Measurements from ENCODE around the gene OR7G2.
"Not testable (repeated sequence)": the region's sequence is repeated elsewhere in the genome, so short reads cannot be mapped to it uniquely, and the experiment has no call there.

OR7G2 gene

GRCh38 chr19:9065457-9066014, 41.7 kb downstream of the OR7G2 start:
- POLR2A ChIA-PET = no interaction called here
- TF ChIP-seq SP1 (IDR thresholded peaks at IDR 0.05) (no peak), SUZ12 (IDR thresholded peaks at IDR 0.05) (no peak), TARDBP (IDR thresholded peaks at IDR 0.05) (no peak), CTBP1 (IDR thresholded peaks at IDR 0.05; ENCODE audit: borderline replicate concordance) (no peak), PKNOX1 (IDR thresholded peaks at IDR 0.05) (no peak), FOXK2 (IDR thresholded peaks at IDR 0.05) (no peak), FOXA1 (IDR thresholded peaks at IDR 0.05) (no peak), ARNT (IDR thresholded peaks at IDR 0.05) (no peak)
- CTCF ChIA-PET = no interaction called here
- no peak for DNase-seq (ENCODE audit: extremely low spot score)

GRCh38 chr19:9061879-9062278, 45.4 kb downstream of the OR7G2 start:
- DNase-seq (ENCODE audit: extremely low spot score) = no peak
- ChIA-PET POLR2A (no interaction called here), CTCF (interaction anchor here (0.6 kb wide), 1 partner anchor 56 kb away, joined by 3 read pairs; no protein-coding TSS in a partner anchor)
- no peak for TF ChIP-seq BHLHE40 (IDR thresholded peaks at IDR 0.05; ENCODE audit: borderline replicate concordance)
- TF ChIP-seq NFRKB (IDR thresholded peaks at IDR 0.05) = no peak
- no peak for TF ChIP-seq L3MBTL2 (conservative IDR thresholded peaks at IDR 0.05)
- TF ChIP-seq ZNF384 (IDR thresholded peaks at IDR 0.05) = no peak
- no peak for TF ChIP-seq HDGF (IDR thresholded peaks at IDR 0.05; ENCODE audit: borderline replicate concordance)
- TF ChIP-seq TARDBP (IDR thresholded peaks at IDR 0.05) = no peak
- TF ChIP-seq FOXK2 (IDR thresholded peaks at IDR 0.05) = no peak
- no peak for TF ChIP-seq CTBP1 (IDR thresholded peaks at IDR 0.05; ENCODE audit: borderline replicate concordance)
- TF ChIP-seq FOXM1 (IDR thresholded peaks at IDR 0.05; ENCODE audit: borderline replicate concordance) = no peak

GRCh38 chr19:9060564-9061340, 46.5 kb downstream of the OR7G2 start:
- TF ChIP-seq TARDBP (IDR thresholded peaks at IDR 0.05) = no peak
- peak; percentile 50; the same call in 1 of the 2 replicates for TF ChIP-seq L3MBTL2 (conservative IDR thresholded peaks at IDR 0.05)
- TF ChIP-seq FOXM1 (IDR thresholded peaks at IDR 0.05; ENCODE audit: borderline replicate concordance) = no peak
- no peak for TF ChIP-seq HDGF (IDR thresholded peaks at IDR 0.05; ENCODE audit: borderline replicate concordance)
- TF ChIP-seq CTBP1 (IDR thresholded peaks at IDR 0.05; ENCODE audit: borderline replicate concordance) = no peak
- CTCF ChIA-PET = interaction anchor here (0.6 kb wide), 1 partner anchor 14 kb away, joined by 3 read pairs; no protein-coding TSS in a partner anchor
- POLR2A ChIA-PET = interaction anchor here (0.9 kb wide), 1 partner anchor 54 kb away, joined by 3 read pairs; no protein-coding TSS in a partner anchor
- no peak for DNase-seq (ENCODE audit: extremely low spot score)

GRCh38 chr19:9058905-9059667, 48.2 kb downstream of the OR7G2 start:
- POLR2A ChIA-PET = no interaction called here

GRCh38 chr19:9057505-9058258, 49.6 kb downstream of the OR7G2 start:
- DNase-seq (ENCODE audit: extremely low spot score) = no peak
- ChIA-PET CTCF (no interaction called here), POLR2A (no interaction called here)
- TF ChIP-seq CTBP1 (IDR thresholded peaks at IDR 0.05; ENCODE audit: borderline replicate concordance) = no peak
- TF ChIP-seq FOXA1 (IDR thresholded peaks at IDR 0.05) = no peak
- TF ChIP-seq ARNT (IDR thresholded peaks at IDR 0.05) = no peak
- no peak for TF ChIP-seq ELF4 (IDR thresholded peaks at IDR 0.05)
- TF ChIP-seq NFRKB (IDR thresholded peaks at IDR 0.05) = no peak
- TF ChIP-seq HDGF (IDR thresholded peaks at IDR 0.05; ENCODE audit: borderline replicate concordance) = no peak
- no peak for TF ChIP-seq L3MBTL2 (conservative IDR thresholded peaks at IDR 0.05)

More at GRCh38 chr19:9058905-9059667, 48.2 kb downstream of the OR7G2 start:
- no peak for DNase-seq (ENCODE audit: extremely low spot score)
- CTCF ChIA-PET = no interaction called here
- no peak for TF ChIP-seq FOXM1 (IDR thresholded peaks at IDR 0.05; ENCODE audit: borderline replicate concordance)
- TF ChIP-seq SUZ12 (IDR thresholded peaks at IDR 0.05) = no peak
- TF ChIP-seq CTBP1 (IDR thresholded peaks at IDR 0.05; ENCODE audit: borderline replicate concordance) = no peak; the same call in 1 of the 2 replicates
- TF ChIP-seq PKNOX1 (IDR thresholded peaks at IDR 0.05) = peak; percentile 85
- no peak for TF ChIP-seq BHLHE40 (IDR thresholded peaks at IDR 0.05; ENCODE audit: borderline replicate concordance)
- no peak for TF ChIP-seq HDGF (IDR thresholded peaks at IDR 0.05; ENCODE audit: borderline replicate concordance)
- no peak for TF ChIP-seq LEF1 (IDR thresholded peaks at IDR 0.05; ENCODE audit: borderline replicate concordance)

GRCh38 chr19:9056131-9056530, 51.1 kb downstream of the OR7G2 start:
- DNase-seq (ENCODE audit: extremely low spot score); CTCF ChIA-PET; POLR2A ChIA-PET: not testable (repeated sequence)
